ENCODE measurements around the gene FAM193A.

- TF ChIP-seq CTCF (conservative IDR thresholded peaks at IDR 0.05; ENCODE audit: low read depth in 2 of 2) = no peak
- no peak for TF ChIP-seq EZH2 (IDR thresholded peaks at IDR 0.05; ENCODE audit: low read depth, unreplicated experiment)
These were observed 158.2 kb downstream of the FAM193A start for GRCh38 chr4:2694691-2695090.
